ENCODE measurements around the gene CACNG5.

- TF ChIP-seq RAD21 (conservative IDR thresholded peaks at IDR 0.05) (no peak), CTCF (IDR thresholded peaks at IDR 0.05; ENCODE audit: poor library complexity, severe bottlenecking) (no peak), REST (IDR thresholded peaks at IDR 0.05; ENCODE audit: borderline replicate concordance) (no peak), POLR2AphosphoS5 (IDR thresholded peaks at IDR 0.05) (no peak), MXI1 (conservative IDR thresholded peaks at IDR 0.05; ENCODE audit: poor library complexity, severe bottlenecking) (no peak), TAF1 (IDR thresholded peaks at IDR 0.05; ENCODE audit: low read depth) (no peak)
Observed at GRCh38 chr17:66932311-66932710, 97.4 kb downstream of the CACNG5 start.

Data from neural cell (in vitro differentiated cells).